NCI-H2107 treated with DMSO at 0.1 percent for 48 hours (cell line): ENCODE results near the gene PLPP3.

Experiments used
- DNase-seq: peaks from one replicate; lab custom pipeline; 2025; ENCODE audit not compliant: unreplicated experiment; lab: John Stamatoyannopoulos, UW

PLPP3 gene

GRCh38 chr1:56464294-56464693 is 115.1 kb downstream of the PLPP3 start:
- DNase-seq: no peak

- DNase-seq: no peak
Measured at GRCh38 chr1:56463376-56463775, 116.0 kb downstream of the PLPP3 start.

DNA sequence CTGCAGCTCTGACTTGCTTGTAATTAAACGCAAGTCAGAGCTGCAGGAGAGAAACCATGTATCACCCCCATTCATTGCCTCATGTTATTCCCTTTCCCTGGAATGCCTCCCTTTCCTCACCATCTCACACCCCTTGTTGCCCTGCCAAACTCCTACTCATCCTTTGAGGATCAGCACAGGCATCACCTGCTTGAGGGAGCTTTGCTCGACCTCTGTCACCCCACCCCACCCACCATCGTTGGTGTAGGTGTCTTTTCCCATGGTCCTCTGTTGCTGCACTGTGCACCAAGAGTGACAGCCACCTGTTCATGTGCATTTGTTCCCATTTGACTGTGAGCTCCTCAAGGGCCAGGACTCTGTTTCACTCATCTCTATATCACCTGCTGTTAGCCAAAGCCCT is 117.2 kb downstream of the PLPP3 start:
- no peak for DNase-seq

DNA sequence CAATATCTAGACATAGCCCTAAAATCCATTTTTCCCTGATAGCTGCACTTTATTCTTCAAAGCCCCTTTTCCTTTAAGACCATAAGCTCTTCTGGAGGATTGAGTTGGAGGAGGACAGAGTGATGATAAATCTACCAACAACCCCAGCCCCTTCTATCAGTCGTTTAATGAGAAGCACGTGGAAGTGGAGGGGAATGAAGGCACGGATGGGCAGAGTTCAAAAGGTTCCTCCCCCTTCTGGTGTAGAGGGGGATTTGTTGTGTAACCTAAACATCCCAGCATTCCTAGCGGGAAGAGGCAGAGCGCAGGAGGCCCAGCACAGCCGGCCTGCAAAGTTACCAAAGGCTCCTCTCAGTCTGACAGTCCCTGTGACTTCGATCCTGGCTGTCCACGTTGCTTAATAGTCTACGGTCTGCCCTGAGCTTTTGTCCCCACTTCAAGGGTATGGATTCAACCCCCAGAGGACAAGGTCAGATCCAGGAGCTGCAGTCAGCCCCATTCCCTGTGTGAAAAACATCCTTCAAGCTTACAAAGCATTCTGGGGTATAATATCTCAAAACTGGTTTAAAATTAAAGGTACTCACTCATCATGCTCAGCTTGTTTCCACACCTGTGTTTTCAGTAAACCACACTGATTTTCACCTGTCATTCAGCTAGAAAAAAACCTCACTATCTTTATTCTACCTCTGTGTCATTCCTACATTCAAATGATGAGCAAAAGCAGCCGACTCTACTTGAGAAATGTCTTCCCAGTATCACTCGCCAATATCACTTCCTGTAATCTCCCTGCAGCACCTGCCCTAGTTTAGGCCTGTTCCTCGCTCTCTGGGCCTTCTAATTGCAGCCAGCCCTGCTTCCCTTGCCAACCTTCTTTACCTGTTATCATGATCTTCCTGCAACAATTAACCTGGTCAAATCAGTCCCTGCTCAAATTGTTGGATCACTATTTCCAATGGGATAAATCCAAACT is 117.9 kb downstream of the PLPP3 start:
- DNase-seq: no peak

DNA sequence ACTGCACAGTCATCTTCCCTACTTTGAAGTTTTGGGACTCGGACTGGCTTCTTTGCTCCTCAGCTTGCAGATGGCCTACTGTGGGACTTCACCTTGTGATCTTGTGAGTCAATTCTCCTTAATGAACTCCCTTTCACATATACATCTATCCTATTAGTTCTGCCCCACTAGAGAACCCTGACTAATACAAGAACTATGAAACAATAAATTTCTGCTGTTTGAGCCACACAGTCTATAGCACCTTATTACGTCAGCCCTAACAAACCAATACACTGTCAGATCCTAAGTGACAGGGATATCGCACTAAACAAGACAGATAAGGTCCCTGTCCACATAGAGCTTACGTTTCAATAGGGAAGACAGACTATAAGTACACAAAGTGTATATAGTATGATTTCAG is 120.1 kb downstream of the PLPP3 start:
- DNase-seq: no peak

DNA sequence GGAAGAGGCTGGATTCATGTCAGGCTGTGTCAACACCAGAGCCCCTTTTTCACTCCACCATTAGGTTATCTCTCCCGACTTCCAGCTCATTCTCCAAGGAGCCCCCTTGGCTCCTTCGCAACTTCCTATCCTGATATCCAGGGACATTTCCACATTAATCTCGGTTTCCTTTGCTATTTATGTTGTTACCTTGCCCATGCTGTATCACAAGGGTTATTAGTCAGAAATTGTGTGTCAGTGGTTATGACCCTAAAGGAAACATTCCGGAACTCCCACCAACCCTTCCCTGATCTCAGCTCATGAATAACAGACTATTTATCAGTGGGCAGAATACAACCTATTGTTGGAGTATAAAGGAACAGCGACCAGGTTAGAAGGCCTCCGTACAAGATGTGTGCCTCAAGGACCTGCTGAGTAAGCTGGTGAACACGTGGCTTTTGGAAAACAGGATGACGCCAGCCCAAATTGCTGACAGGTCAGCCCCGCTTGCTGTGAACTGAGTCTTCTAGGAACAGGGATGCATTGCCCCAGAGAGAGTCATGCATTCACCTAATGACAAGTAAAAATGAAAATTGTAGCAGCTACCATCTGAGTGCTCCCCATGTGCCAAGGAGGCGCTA is 121.5 kb downstream of the PLPP3 start:
- no peak for DNase-seq

GRCh38 chr1:56456435-56457101 is 122.8 kb downstream of the PLPP3 start:
- no peak for DNase-seq

- no peak for DNase-seq
Measured at GRCh38 chr1:56453417-56454078, 125.8 kb downstream of the PLPP3 start.

GRCh38 chr1:56453016-56453415 is 126.3 kb downstream of the PLPP3 start:
- no peak for DNase-seq

DNA sequence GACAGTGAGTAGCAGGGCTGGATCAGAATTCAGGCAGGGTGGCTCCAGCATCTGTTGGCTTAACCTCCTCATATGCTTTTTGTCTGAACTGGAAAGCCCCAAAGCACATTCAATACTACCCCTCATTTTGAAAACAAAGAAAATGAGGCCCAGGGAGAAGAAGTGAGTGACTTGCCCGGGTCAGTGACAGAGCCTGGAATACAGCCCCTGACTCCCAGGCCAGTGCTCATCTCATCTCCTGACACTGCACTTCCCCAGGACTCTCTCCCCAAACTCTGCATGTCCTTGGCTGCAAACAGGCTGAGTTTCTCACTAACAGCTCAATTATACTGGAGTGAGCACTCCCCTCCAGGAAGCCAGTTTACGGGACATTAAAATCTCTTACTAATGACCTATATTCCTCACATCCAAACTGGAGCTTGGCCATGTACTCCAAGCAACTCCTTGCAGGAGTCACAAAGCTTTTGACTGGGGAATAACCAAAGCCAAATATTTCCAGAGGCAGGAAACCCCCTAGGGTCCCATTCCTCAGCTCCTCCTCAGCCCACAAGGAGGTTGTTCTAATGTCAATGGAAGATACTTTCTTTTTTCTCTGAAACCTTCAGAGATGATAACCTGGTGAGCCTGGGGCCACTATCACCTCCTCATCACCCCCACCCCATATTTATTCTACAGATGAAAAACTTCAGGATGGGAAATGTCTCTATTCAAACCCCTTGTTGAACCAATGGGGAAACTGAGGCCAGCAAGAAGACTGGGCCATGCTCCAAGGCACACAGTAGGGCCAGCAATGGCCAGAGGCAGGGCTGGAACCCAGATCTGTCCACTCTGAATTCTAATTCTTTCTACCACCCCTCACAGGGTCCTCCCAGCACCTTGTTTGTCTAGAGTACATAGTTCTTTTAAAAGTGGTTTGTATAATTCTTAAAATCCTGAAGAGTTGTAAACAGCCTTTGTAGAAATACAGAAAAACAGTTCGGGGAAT is 127.0 kb downstream of the PLPP3 start:
- DNase-seq: no peak

DNA sequence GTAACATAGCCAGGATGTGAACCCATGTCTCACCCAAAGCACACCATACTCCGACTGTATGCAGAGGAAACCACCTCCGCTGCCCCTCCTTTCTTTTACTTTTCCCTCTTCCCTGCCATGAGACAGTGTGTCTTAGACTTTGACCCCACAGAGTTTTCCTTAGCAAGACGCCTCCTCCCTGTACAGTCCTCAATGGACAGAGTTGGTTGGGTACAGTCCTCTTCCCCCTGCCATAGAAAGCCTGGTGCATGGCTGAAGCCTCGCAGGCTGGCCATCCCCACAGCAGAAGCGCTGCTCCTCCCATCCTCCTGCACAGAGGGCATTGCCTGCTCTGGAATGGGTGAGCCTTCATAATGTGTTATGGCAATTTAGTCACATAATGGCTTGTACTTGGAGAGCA is 127.9 kb downstream of the PLPP3 start:
- DNase-seq: no peak

GRCh38 chr1:56450004-56450666 is 129.2 kb downstream of the PLPP3 start:
- no peak for DNase-seq

- no peak for DNase-seq
Measured at GRCh38 chr1:56448529-56449300, 130.6 kb downstream of the PLPP3 start.

DNA sequence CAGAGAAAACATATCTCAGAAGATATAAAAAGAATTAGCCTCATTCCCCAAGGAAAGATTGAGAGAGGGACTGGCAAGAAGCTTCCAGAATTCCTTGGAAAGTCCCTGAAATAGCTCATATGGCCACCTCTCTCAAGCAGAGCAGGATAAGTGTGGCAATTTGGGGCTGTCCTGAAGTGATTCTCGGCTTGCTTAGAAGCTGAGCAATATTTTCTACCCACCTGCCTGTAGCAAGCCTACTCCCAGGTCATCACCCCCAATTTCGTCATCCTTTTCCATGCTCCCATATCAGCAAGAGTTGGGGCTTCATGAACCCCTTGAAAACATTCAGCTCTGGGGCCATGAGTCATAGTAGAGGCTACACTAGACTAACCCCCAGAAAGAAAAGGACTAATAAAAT is 131.5 kb downstream of the PLPP3 start:
- no peak for DNase-seq

DNA sequence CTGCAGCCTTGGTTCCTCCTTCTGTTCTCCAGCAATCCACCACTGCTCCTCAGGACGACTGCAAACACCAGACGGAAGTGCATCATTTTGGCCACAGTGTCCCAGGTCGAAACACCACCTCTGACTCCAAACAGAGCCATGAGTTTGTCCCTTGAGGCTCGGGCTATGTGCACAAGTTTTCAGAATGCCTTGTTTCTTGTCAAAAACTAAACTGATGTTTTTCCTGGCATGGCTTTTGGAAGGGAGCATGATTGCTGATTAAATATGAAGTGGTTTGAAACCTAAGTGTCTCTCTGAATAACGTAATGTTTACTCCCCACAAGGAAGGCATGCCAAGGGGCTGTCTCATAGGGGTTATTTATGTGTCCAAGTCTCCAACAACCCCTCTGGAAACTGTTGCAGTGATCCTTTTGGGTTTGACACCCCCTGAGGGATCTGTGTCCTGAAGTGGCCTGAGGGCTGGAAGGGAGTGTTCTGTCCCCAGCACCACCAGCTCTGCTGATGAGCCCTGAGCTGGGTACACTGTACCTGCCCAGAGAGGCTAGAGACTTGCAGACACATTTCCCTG is 132.7 kb downstream of the PLPP3 start:
- no peak for DNase-seq

- DNase-seq: no peak
Measured at GRCh38 chr1:56444960-56445646, 134.3 kb downstream of the PLPP3 start.
